GM10248 (cell line): ENCODE measurements around the gene FKBP10.
A peak's percentile ranks its signal among the peaks of the same experiment; 100 is the strongest.

ENCODE experiments used
- CTCF ChIA-PET: fragments of 300-600 bp; sonication (Branson Sonifier 250); formaldehyde crosslinking; extraction: SDS; loops from one replicate; lab custom pipeline; 2021; ENCODE audit warnings: antibody characterized with exemption; lab: Yijun Ruan, JAX
- POLR2A ChIA-PET: fragments of 350-650 bp; sonication (Branson Sonifier 250); formaldehyde crosslinking; extraction: SDS; loops from one replicate; lab custom pipeline; 2020; ENCODE audit warnings: antibody characterized with exemption; lab: Yijun Ruan, JAX
- DNase-seq: peaks from one replicate; pipeline ENCODE4 v3.0.0; 2012; ENCODE audit errors: extremely low spot score
- CTCF ChIP-seq: IDR thresholded peaks from 2 replicates; pipeline ENCODE4 v1.5.1; 2012; ENCODE audit warnings: mild to moderate bottlenecking, low read depth; ENCODE audit errors: extremely low read depth, missing control alignments, control extremely low read depth

The FKBP10 gene

GRCh38 chr17:41806685-41807445 is 5.9 kb upstream of the FKBP10 start:
- DNase-seq = no peak
- no peak for TF ChIP-seq CTCF
- ChIA-PET CTCF (interaction anchor here (1.3 kb wide), 1 partner anchor 69 kb away, joined by 4 read pairs; no protein-coding TSS in a partner anchor), POLR2A (no interaction called here)

GRCh38 chr17:41810659-41811548 is 1.9 kb upstream of the FKBP10 start:
- POLR2A ChIA-PET = interaction anchor here (0.6 kb wide), 1 partner anchor 36 kb away, joined by 4 read pairs; no protein-coding TSS in a partner anchor
- DNase-seq = no peak
- TF ChIP-seq CTCF = no peak
- CTCF ChIA-PET = interaction anchor here (0.8 to 3.8 kb wide), 19 partner anchors 9 to 115 kb away, joined by 3 to 21 read pairs (median 4); partner anchors contain the start of genes JUP and KLHL11

GRCh38 chr17:41811549-41812380 is 1.0 kb upstream of the FKBP10 start, which contains the start of gene P3H4:
TSS of gene P3H4 (minus strand) at chr17:41811949. CDS start at chr17:41811915, 34 bp downstream.
- TF ChIP-seq CTCF = peak; percentile 76
- DNase-seq = peak; percentile 85
- ChIA-PET POLR2A (interaction anchor here (0.6 kb wide), 1 partner anchor 35 kb away, joined by 4 read pairs; no protein-coding TSS in a partner anchor), CTCF (interaction anchor here (0.8 to 3.8 kb wide), 19 partner anchors 10 to 116 kb away, joined by 3 to 21 read pairs (median 4); partner anchors contain the start of genes JUP and KLHL11)

GRCh38 chr17:41813152-41813680 is 412 bp downstream of the FKBP10 start:
- no peak for DNase-seq
- ChIA-PET POLR2A (no interaction called here), CTCF (no interaction called here)
- no peak for TF ChIP-seq CTCF

GRCh38 chr17:41813699-41814124 is 908 bp downstream of the FKBP10 start:
- no peak for DNase-seq
- ChIA-PET CTCF (interaction anchor here (1.9 kb wide), 1 partner anchor 28 kb away, joined by 6 read pairs; the partner anchor contains the start of gene JUP), POLR2A (no interaction called here)
- TF ChIP-seq CTCF = no peak
